ENCODE results near the gene RAB34. TPM values are rescaled to one million over a fixed set of nuclear protein-coding genes. Genes with fewer than 3 reads are reported as not detected.

Gene RAB34
- total and polyA plus RNA-seq, 2 donors (not counting 3 experiments of a cell fraction or from before 2014, with no cell fraction given), result 62.3 to 113 TPM

- H3K27me3 ChIP-seq (ENCODE audit: control insufficient read depth in 2 of 2, insufficient read depth in 2 of 2, low read length in 2 of 2), result no peaks in the 10 kb centered on the region
- DNase-seq (ENCODE audit: low read depth, low spot score), result no peak
- intact Hi-C loops (cut with micrococcal nuclease) (no loop called here), dilution Hi-C loops (cut with MboI; ENCODE audit: extremely low pct_ligation_motif_present, low sequenced_read_pairs) (no loop called here)
- peaks cover 17% of the 10 kb centered on the region for H3K79me2 ChIP-seq (ENCODE audit: control insufficient read depth, insufficient read depth, low read length)
- no peak overlapping the region for H2AFZ ChIP-seq (ENCODE audit: low read depth, low read length)
- H3K9me1 ChIP-seq (replicated peaks; ENCODE audit: control insufficient read depth, extremely low read depth, insufficient read depth, low read length), result no peaks in the 10 kb centered on the region
- H4K20me1 ChIP-seq (replicated peaks; ENCODE audit: control insufficient read depth, extremely low read depth, insufficient read depth, low read length), result no peaks in the 10 kb centered on the region
- no TSS peak for BruUV-seq (replicated peaks)
- H3K9me3 ChIP-seq (replicated peaks; ENCODE audit: control insufficient read depth, insufficient read depth, low read length), result no peaks in the 10 kb centered on the region
- H3K9ac ChIP-seq (replicated peaks; ENCODE audit: extremely low read depth, insufficient read depth, low read length), result no peak overlapping the region
- no peak for FAIRE-seq
- POLR2A ChIA-PET, result no interaction called here
- H3K4me3 ChIP-seq (replicated peaks in 1 of 3; ENCODE audit: insufficient read depth in 1 of 3, low read depth in 1 of 3, low read length in 3 of 3), result no peak overlapping the region
- CTCF ChIA-PET, result interaction anchor here (16.6 kb wide), 1 partner anchor 11 kb away, joined by 602 read pairs; the partner anchor contains the start of genes NEK8 and TLCD1
- H3K27ac ChIP-seq (ENCODE audit: insufficient read depth, low read depth, low read length), result no peak overlapping the region
- no peak overlapping the region for H3K4me2 ChIP-seq (ENCODE audit: insufficient read depth, low read length)
- TF ChIP-seq EZH2 (IDR thresholded peaks at IDR 0.05; ENCODE audit: borderline replicate concordance, low read depth, low read length, severe bottlenecking) (no peak), FOS (IDR thresholded peaks at IDR 0.05; ENCODE audit: borderline replicate concordance, insufficient read depth, low read length) (no peak), POLR2A (IDR thresholded peaks at IDR 0.05; ENCODE audit: low read depth, low read length) (no peak), POLR2AphosphoS5 (IDR thresholded peaks at IDR 0.05; ENCODE audit: insufficient read depth, low read depth, low read length) (no peak), MYC (IDR thresholded peaks at IDR 0.05; ENCODE audit: low read depth, low read length) (no peak), GATA2 (IDR thresholded peaks at IDR 0.05; ENCODE audit: insufficient read depth, insufficient read length, low read depth, low read length) (no peak), JUN (IDR thresholded peaks at IDR 0.05; ENCODE audit: borderline replicate concordance, insufficient read depth, insufficient read length, low read depth) (no peak)
- TF ChIP-seq, protein P1, sequence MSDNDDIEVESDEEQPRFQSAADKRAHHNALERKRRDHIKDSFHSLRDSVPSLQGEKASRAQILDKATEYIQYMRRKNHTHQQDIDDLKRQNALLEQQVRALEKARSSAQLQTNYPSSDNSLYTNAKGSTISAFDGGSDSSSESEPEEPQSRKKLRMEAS (IDR thresholded peaks at IDR 0.05; ENCODE audit: insufficient read depth, insufficient read length), result no peak
- TF ChIP-seq, protein P2, sequence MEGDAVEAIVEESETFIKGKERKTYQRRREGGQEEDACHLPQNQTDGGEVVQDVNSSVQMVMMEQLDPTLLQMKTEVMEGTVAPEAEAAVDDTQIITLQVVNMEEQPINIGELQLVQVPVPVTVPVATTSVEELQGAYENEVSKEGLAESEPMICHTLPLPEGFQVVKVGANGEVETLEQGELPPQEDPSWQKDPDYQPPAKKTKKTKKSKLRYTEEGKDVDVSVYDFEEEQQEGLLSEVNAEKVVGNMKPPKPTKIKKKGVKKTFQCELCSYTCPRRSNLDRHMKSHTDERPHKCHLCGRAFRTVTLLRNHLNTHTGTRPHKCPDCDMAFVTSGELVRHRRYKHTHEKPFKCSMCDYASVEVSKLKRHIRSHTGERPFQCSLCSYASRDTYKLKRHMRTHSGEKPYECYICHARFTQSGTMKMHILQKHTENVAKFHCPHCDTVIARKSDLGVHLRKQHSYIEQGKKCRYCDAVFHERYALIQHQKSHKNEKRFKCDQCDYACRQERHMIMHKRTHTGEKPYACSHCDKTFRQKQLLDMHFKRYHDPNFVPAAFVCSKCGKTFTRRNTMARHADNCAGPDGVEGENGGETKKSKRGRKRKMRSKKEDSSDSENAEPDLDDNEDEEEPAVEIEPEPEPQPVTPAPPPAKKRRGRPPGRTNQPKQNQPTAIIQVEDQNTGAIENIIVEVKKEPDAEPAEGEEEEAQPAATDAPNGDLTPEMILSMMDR (IDR thresholded peaks at IDR 0.05; ENCODE audit: extremely low read depth in 1 of 2, insufficient read depth in 1 of 2, low read depth in 1 of 2, low read length in 2 of 2), result no peak
- H3K36me3 ChIP-seq (ENCODE audit: control insufficient read depth in 2 of 2, extremely low read depth in 1 of 2, insufficient read depth in 2 of 2, low read length in 2 of 2), result no peaks in the 10 kb centered on the region
- peaks cover 8% of the 10 kb centered on the region for H3K4me1 ChIP-seq (ENCODE audit: control insufficient read depth, extremely low read depth, insufficient read depth, low read length)
Measured at GRCh38 chr17:28740406-28741357, 23.0 kb upstream of the RAB34 start.

Measured in endothelial cell of umbilical vein (primary cell).